OCI-LY7 (cell line): Measurements from ENCODE around the gene MSH2.

ENCODE experiments used
- EZH2phosphoT487 ChIP-seq: fragments of 200-600 bp; sonication (generic); IDR thresholded peaks from 2 replicates; pipeline ENCODE4 v1.6.1; 2018; ENCODE audit warnings: low read depth, borderline replicate concordance, mild to moderate bottlenecking, mixed run types, antibody characterized with exemption, low read length, moderate library complexity, mixed read lengths
- TF ChIP-seq, protein P1 (sequence below): fragments of 200-600 bp; sonication (generic); conservative IDR thresholded peaks from 2 replicates; pipeline ENCODE4 v1.5.1; 2014; ENCODE audit warnings: mild to moderate bottlenecking, antibody characterized with exemption, low read length, moderate library complexity, mixed read lengths

DNA sequence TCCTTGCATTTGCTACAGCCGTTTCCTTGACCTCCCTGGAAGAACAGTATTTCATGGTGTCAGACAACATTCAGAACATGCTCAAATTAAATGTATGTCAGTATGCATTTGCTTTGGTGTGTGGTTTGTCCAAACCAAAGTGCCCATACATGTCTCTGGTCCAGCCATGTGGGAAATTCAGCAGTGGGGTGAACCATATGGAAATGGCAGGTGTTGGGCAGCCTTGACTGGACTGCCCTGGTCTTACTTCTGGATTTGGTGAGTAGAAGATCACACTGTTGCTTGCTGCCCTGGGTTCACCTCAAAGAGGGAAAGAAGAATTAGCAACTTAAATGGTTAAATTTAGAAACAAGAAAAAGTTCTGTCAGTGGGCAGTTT, 84.5 kb downstream of the MSH2 start:
- TF ChIP-seq, protein P1, sequence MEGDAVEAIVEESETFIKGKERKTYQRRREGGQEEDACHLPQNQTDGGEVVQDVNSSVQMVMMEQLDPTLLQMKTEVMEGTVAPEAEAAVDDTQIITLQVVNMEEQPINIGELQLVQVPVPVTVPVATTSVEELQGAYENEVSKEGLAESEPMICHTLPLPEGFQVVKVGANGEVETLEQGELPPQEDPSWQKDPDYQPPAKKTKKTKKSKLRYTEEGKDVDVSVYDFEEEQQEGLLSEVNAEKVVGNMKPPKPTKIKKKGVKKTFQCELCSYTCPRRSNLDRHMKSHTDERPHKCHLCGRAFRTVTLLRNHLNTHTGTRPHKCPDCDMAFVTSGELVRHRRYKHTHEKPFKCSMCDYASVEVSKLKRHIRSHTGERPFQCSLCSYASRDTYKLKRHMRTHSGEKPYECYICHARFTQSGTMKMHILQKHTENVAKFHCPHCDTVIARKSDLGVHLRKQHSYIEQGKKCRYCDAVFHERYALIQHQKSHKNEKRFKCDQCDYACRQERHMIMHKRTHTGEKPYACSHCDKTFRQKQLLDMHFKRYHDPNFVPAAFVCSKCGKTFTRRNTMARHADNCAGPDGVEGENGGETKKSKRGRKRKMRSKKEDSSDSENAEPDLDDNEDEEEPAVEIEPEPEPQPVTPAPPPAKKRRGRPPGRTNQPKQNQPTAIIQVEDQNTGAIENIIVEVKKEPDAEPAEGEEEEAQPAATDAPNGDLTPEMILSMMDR: no peak
- no peak for TF ChIP-seq EZH2phosphoT487
